Neuronal stem cell (in vitro differentiated cells): ENCODE results near the gene TBX2.
"Not testable (repeated sequence)": the region's sequence is repeated elsewhere in the genome, so short reads cannot be mapped to it uniquely, and the experiment has no call there.

Source experiments
- DNase-seq: peaks from one replicate; pipeline ENCODE4 v3.0.0-alpha.2; 2013; ENCODE audit warnings: low spot score
- H2AFZ ChIP-seq: one replicate; pipeline ENCODE4 v1.6.1; 2013; ENCODE audit warnings: mild to moderate bottlenecking, low read length, inconsistent platforms
- H2AK5ac ChIP-seq: 2 replicates; pipeline ENCODE4 v1.6.1; 2013; ENCODE audit warnings: low read depth, mild to moderate bottlenecking, inconsistent platforms, low read length, moderate library complexity, mixed read lengths
- H2BK120ac ChIP-seq: 2 replicates; pipeline ENCODE4 v1.6.1; 2013; ENCODE audit warnings: low read depth, mild to moderate bottlenecking, inconsistent platforms, low read length, moderate library complexity, mixed read lengths
- H2BK12ac ChIP-seq: one replicate; pipeline ENCODE4 v1.6.1; 2013; ENCODE audit warnings: low read length, inconsistent platforms
- H2BK15ac ChIP-seq: 2 replicates; pipeline ENCODE4 v1.6.1; 2013; ENCODE audit warnings: mild to moderate bottlenecking, low read length, inconsistent platforms, mixed read lengths
- H2BK5ac ChIP-seq: one replicate; pipeline ENCODE4 v1.6.1; 2013; ENCODE audit warnings: inconsistent platforms, mild to moderate bottlenecking, low read length, moderate library complexity
- H3K14ac ChIP-seq: one replicate; pipeline ENCODE4 v1.6.1; 2013; ENCODE audit warnings: low read length, inconsistent platforms
- H3K18ac ChIP-seq: 2 replicates; pipeline ENCODE4 v1.6.1; 2013; ENCODE audit warnings: low read length, inconsistent platforms
- H3K23ac ChIP-seq: 2 replicates; pipeline ENCODE4 v1.6.1; 2013; ENCODE audit warnings: low read depth, mild to moderate bottlenecking, mixed read lengths, low read length, inconsistent platforms; ENCODE audit not compliant: poor library complexity
- H3K27ac ChIP-seq: replicated peaks from 3 replicates; pipeline ENCODE4 v1.5.1; 2013; ENCODE audit warnings: low read length, inconsistent platforms
- H3K27me3 ChIP-seq, 3 experiments: 2 replicates each; pipeline ENCODE4 v1.6.1; 2013; ENCODE audit warnings: low read length in 3 of 3, mild to moderate bottlenecking in 2 of 3, inconsistent platforms in 1 of 3, low read depth in 1 of 3, mixed read lengths in 1 of 3, moderate library complexity in 1 of 3; ENCODE audit not compliant: control insufficient read depth in 3 of 3, insufficient read depth in 3 of 3
- H3K36me3 ChIP-seq, 2 donors: replicated peaks in 1 of 2; 2 replicates each; pipeline ENCODE4 v1.6.1; 2013; ENCODE audit warnings: low read length in 2 of 2; ENCODE audit not compliant: control insufficient read depth in 2 of 2, insufficient read depth in 2 of 2
- H3K4ac ChIP-seq: 2 replicates; pipeline ENCODE4 v1.6.1; 2013; ENCODE audit warnings: inconsistent platforms, mild to moderate bottlenecking, low read length, moderate library complexity
- H3K4me1 ChIP-seq, 2 donors: 1 replicate in 1 of 2; 2 replicates in 1 of 2; pipeline ENCODE4 v1.6.1; 2013; ENCODE audit warnings: low read length in 2 of 2, low read depth in 1 of 2; ENCODE audit not compliant: control insufficient read depth in 2 of 2, insufficient read depth in 1 of 2
- H3K4me2 ChIP-seq: one replicate; pipeline ENCODE4 v1.6.1; 2013; ENCODE audit warnings: mild to moderate bottlenecking, low read length, inconsistent platforms; ENCODE audit not compliant: insufficient read depth, poor library complexity, severe bottlenecking
- H3K4me3 ChIP-seq, 2 donors: 2 replicates each; pipeline ENCODE4 v1.5.1; 2013; ENCODE audit warnings: low read length in 2 of 2, mild to moderate bottlenecking in 2 of 2, inconsistent platforms in 1 of 2, moderate library complexity in 1 of 2
- H3K79me1 ChIP-seq: one replicate; pipeline ENCODE4 v1.6.1; 2013; ENCODE audit warnings: low read depth, mild to moderate bottlenecking, inconsistent platforms, low read length, moderate library complexity
- H3K9ac ChIP-seq: one replicate; pipeline ENCODE4 v1.6.1; 2013; ENCODE audit warnings: mild to moderate bottlenecking, low read depth, low read length, inconsistent platforms; ENCODE audit not compliant: poor library complexity
- H3K9me3 ChIP-seq, 2 donors: replicated peaks in 1 of 2; 2 replicates each; pipeline versions ENCODE3 to v1.6.1; 2013; ENCODE audit warnings: low read length in 2 of 2, mild to moderate bottlenecking in 2 of 2, inconsistent platforms in 1 of 2, low read depth in 1 of 2, mixed read lengths in 1 of 2, moderate library complexity in 1 of 2; ENCODE audit not compliant: control insufficient read depth in 2 of 2, insufficient read depth in 1 of 2
- H4K8ac ChIP-seq: one replicate; pipeline ENCODE4 v1.6.1; 2013; ENCODE audit warnings: low read depth, mild to moderate bottlenecking, inconsistent platforms, low read length, moderate library complexity
- H4K91ac ChIP-seq: one replicate; pipeline ENCODE4 v1.6.1; 2013; ENCODE audit warnings: low read length, low read depth, mild to moderate bottlenecking, inconsistent platforms; ENCODE audit not compliant: poor library complexity
- WGBS, 2 donors: extraction: QIAGEN DNeasy Blood & Tissue Kit; methylation state at CpG; one replicate each; pipeline ENCODE4 v1.1.7; 2013; ENCODE audit warnings: missing lambda C conversion rate in 2 of 2, mixed read lengths in 1 of 2; ENCODE audit not compliant: insufficient read length in 2 of 2, insufficient replicate concordance in 1 of 2; ENCODE audit errors: extremely low coverage in 2 of 2; 5-methylcytosine and 5-hydroxymethylcytosine counted together

The TBX2 gene

DNA sequence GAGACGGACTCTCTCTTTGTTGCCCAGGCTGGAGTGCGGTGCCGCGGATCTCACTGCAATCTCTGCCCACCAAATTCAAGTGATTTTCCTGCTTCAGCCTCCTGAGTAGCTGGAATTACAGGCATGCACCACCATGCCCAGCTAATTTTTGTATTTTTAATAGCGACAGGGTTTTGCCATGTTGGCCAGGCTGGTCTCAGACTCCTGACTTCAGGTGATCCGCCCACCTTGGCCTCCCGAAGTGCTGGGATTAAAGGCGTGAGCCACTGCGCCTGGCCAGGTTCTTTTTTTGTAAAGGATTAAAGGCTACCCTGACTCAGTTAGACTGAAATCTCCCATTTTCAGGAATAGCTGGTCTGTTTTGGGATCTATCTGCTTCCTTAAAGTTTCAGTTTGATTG is 40.1 kb upstream of the TBX2 start:
- not testable (repeated sequence) for DNase-seq, H4K91ac ChIP-seq, H3K4me2 ChIP-seq, H2BK12ac ChIP-seq, H2BK120ac ChIP-seq, H3K14ac ChIP-seq, H2BK5ac ChIP-seq, H3K27ac ChIP-seq, H3K18ac ChIP-seq, H3K9me3 ChIP-seq, H4K8ac ChIP-seq, H2AFZ ChIP-seq, H3K4ac ChIP-seq, H3K4me3 ChIP-seq, H3K79me1 ChIP-seq, H3K4me1 ChIP-seq, H2BK15ac ChIP-seq, H3K9ac ChIP-seq, H3K36me3 ChIP-seq, H3K27me3 ChIP-seq, H3K23ac ChIP-seq, H2AK5ac ChIP-seq
- WGBS, 2 donors: no CpG with 5 or more reads among the region's 9 CpGs

DNA sequence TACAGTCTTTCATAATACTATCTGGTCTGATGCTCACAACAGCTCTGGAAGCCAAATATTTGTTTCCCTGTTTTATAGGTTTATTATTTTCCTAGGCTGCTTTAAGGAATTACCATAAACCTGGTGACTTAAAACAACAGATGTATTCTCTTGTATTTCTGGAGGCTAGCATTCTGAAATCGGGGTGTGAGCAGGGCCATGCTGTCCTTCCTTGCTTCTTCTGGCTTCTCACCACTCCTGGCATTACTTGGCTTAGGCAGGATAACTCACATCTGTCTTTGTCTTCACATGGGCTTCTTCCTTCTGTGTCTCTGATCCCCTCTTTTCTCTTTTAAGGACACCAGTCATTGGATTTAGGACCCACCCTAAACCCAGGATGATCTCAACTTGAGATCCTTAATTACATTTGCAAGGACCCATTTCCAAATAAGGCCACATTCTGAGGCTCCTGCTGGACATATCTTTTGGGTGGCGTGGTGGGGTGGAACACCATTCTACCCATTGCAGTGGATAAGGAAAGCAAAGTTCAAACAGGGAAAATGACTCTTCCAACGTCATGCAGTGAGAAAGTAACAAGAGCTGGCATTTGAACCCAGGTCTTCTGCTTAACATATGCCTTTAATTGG is 39.2 kb upstream of the TBX2 start:
- no CpG with 5 or more reads among the region's 3 CpGs for WGBS, 2 donors
- Histone ChIP-seq H3K36me3 (no peaks in the 10 kb centered on the region), H4K8ac (no peak overlapping the region), H2BK5ac (no peak overlapping the region), H4K91ac (no peak overlapping the region), H3K27me3 (no peaks in the 10 kb centered on the region), H3K9me3 (no peaks in the 10 kb centered on the region), H3K4me3 (no peak overlapping the region), H3K4ac (no peak overlapping the region), H2AK5ac (no peak overlapping the region), H3K14ac (no peak overlapping the region), H3K9ac (no peak overlapping the region), H3K79me1 (no peaks in the 10 kb centered on the region), H3K27ac (no peak overlapping the region), H2BK120ac (no peak overlapping the region), H3K4me2 (no peak overlapping the region), H3K4me1 (peaks cover 0 to 2% of the 10 kb centered on the region in 2 donors), H2BK12ac (no peak overlapping the region), H3K23ac (no peak overlapping the region), H3K18ac (no peak overlapping the region), H2AFZ (no peak overlapping the region), H2BK15ac (no peak overlapping the region)
- no peak for DNase-seq

DNA sequence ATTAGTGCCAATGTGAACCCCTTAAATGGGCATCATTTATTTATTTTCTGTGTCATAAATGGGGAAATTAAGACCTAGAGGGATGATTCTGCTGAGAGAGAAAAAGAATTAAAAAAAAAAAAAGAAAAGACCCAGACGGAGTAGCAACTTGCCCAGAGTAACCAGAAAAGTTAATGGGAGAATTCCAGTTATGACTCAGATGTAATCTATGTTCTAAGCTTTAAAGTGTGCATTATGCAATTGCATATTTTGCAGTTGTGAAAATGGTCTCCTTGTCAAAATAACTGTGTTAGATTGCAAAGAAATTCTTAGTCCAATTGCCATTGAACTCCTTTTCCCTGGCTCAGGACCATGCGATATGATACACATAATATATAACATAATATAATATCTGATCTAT is 38.6 kb upstream of the TBX2 start:
- H3K4me3 ChIP-seq: no peak overlapping the region
- no CpG with 5 or more reads among the region's 2 CpGs for WGBS, 2 donors

DNA sequence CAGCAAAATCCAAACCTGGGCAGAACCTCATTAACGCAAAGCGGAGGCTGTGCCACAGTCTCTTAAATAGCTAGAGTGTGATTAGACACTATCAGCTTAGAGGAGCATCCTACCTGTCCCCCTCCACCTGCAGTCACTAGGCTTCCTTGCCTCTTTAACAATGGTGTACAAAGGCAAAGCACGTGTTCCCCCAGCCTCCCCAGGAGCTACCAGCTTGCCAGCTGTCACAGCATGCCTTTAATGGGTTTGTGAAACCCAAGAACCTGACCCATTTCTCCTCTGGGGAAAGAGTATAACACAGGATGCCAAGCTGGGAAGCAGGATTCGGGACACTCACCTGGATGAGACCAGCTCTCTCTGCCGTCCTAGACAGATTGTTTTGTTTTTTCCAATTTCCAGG is 37.2 kb upstream of the TBX2 start:
- Histone ChIP-seq H3K4me3 (no peak overlapping the region), H2BK120ac (no peak overlapping the region), H3K18ac (no peak overlapping the region), H3K27ac (no peak overlapping the region), H3K4me1 (peaks cover 0 to 2% of the 10 kb centered on the region in 2 donors), H4K8ac (no peak overlapping the region), H3K9ac (no peak overlapping the region), H2BK15ac (no peak overlapping the region), H3K27me3 (no peaks in the 10 kb centered on the region), H3K36me3 (no peaks in the 10 kb centered on the region), H3K4me2 (no peak overlapping the region), H3K4ac (no peak overlapping the region), H3K79me1 (no peaks in the 10 kb centered on the region), H2BK12ac (no peak overlapping the region), H3K9me3 (no peaks in the 10 kb centered on the region), H2BK5ac (no peak overlapping the region), H4K91ac (no peak overlapping the region), H3K14ac (no peak overlapping the region), H2AFZ (no peak overlapping the region), H3K23ac (no peak overlapping the region), H2AK5ac (no peak overlapping the region)
- no peak for DNase-seq
- no CpG with 5 or more reads among the region's 5 CpGs for WGBS, 2 donors

More for the DNA sequence above, 38.6 kb upstream of the TBX2 start:
- H3K79me1 ChIP-seq: no peaks in the 10 kb centered on the region
- H2BK12ac ChIP-seq: no peak overlapping the region
- no peak overlapping the region for H2BK15ac ChIP-seq
- no peak overlapping the region for H2BK120ac ChIP-seq
- no peak overlapping the region for H2BK5ac ChIP-seq
- H3K36me3 ChIP-seq: no peaks in the 10 kb centered on the region
- H3K9me3 ChIP-seq: no peaks in the 10 kb centered on the region
- H4K8ac ChIP-seq: no peak overlapping the region
- no peak overlapping the region for H3K14ac ChIP-seq
- H2AFZ ChIP-seq: no peak overlapping the region
- H3K18ac ChIP-seq: no peak overlapping the region
- no peak overlapping the region for H3K23ac ChIP-seq
- H2AK5ac ChIP-seq: no peak overlapping the region
- H3K4me2 ChIP-seq: no peak overlapping the region
- no peaks in the 10 kb centered on the region for H3K27me3 ChIP-seq
- no peak overlapping the region for H3K27ac ChIP-seq
- H3K4ac ChIP-seq: no peak overlapping the region
- no peak for DNase-seq
- no peak overlapping the region for H3K9ac ChIP-seq
- peaks cover 0 to 2% of the 10 kb centered on the region in 2 donors for H3K4me1 ChIP-seq
- no peak overlapping the region for H4K91ac ChIP-seq
